Memory B cell (primary cell): ENCODE data around the gene C9orf40.

Source experiments
- ATAC-seq: fragments of 150-1000 bp; cut with Tn5 transposase; 2 replicates; pipeline ENCODE4 v1.10.0; 2021; ENCODE audit warnings: low read depth, mild to moderate bottlenecking, moderate library complexity
- DNase-seq, 2 donors: peaks; one replicate each; pipeline ENCODE4 v3.0.0; 2022; ENCODE audit warnings: low spot score in 2 of 2
- H3K27ac Mint-ChIP-seq: one replicate; pipeline ENCODE4 v1.8.0; 2022; ENCODE audit warnings: mild to moderate bottlenecking, moderate library complexity, mixed read lengths
- H3K27me3 Mint-ChIP-seq: one replicate; pipeline ENCODE4 v1.8.0; 2022; ENCODE audit warnings: mixed read lengths
- H3K36me3 Mint-ChIP-seq: one replicate; pipeline ENCODE4 v1.8.0; 2022; ENCODE audit warnings: mild to moderate bottlenecking, mixed read lengths
- H3K4me1 Mint-ChIP-seq: one replicate; pipeline ENCODE4 v1.8.0; 2022; ENCODE audit warnings: mixed read lengths
- H3K4me3 Mint-ChIP-seq: one replicate; pipeline ENCODE4 v1.8.0; 2022; ENCODE audit warnings: mild to moderate bottlenecking, moderate library complexity, mixed read lengths
- H3K9me3 Mint-ChIP-seq: one replicate; pipeline ENCODE4 v1.8.0; 2022; ENCODE audit warnings: mixed read lengths

Gene C9orf40

GRCh38 chr9:74901001-74901400, 51.7 kb downstream of the C9orf40 start:
- no peak for DNase-seq
- H3K4me3 Mint-ChIP-seq: no peak overlapping the region
- H3K27ac Mint-ChIP-seq: no peak overlapping the region

More at GRCh38 chr9:74901001-74901400, 51.7 kb downstream of the C9orf40 start:
- Mint-ChIP-seq H3K27me3 (peaks cover 6% of the 10 kb centered on the region), H3K36me3 (no peaks in the 10 kb centered on the region), H3K9me3 (no peaks in the 10 kb centered on the region), H3K4me1 (no peaks in the 10 kb centered on the region)
- no peak for ATAC-seq
